ENCODE data around the gene TRIM71. TPM values are rescaled to one million over a fixed set of nuclear protein-coding genes. Genes with fewer than 3 reads are reported as not detected.

TRIM71 gene
- polyA plus RNA-seq, 1 donor from 2014 or later = 4.0 TPM

GRCh38 chr3:32877598-32877997 lies 59.8 kb downstream of the TRIM71 start:
- H3K4me3 ChIP-seq (ENCODE audit: low read length) = no peak overlapping the region
- no peak overlapping the region for H3K27ac ChIP-seq (ENCODE audit: low read length)
- TF ChIP-seq, protein P1, sequence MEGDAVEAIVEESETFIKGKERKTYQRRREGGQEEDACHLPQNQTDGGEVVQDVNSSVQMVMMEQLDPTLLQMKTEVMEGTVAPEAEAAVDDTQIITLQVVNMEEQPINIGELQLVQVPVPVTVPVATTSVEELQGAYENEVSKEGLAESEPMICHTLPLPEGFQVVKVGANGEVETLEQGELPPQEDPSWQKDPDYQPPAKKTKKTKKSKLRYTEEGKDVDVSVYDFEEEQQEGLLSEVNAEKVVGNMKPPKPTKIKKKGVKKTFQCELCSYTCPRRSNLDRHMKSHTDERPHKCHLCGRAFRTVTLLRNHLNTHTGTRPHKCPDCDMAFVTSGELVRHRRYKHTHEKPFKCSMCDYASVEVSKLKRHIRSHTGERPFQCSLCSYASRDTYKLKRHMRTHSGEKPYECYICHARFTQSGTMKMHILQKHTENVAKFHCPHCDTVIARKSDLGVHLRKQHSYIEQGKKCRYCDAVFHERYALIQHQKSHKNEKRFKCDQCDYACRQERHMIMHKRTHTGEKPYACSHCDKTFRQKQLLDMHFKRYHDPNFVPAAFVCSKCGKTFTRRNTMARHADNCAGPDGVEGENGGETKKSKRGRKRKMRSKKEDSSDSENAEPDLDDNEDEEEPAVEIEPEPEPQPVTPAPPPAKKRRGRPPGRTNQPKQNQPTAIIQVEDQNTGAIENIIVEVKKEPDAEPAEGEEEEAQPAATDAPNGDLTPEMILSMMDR (IDR thresholded peaks at IDR 0.05; ENCODE audit: poor library complexity, severe bottlenecking) = no peak
- TF ChIP-seq EZH2 (IDR thresholded peaks at IDR 0.05; ENCODE audit: borderline replicate concordance, insufficient read depth, low read length, poor library complexity, severe bottlenecking) (no peak), SMC3 (conservative IDR thresholded peaks at IDR 0.05; ENCODE audit: poor library complexity) (no peak), POLR2AphosphoS5 (IDR thresholded peaks at IDR 0.05) (no peak), REST (IDR thresholded peaks at IDR 0.05; ENCODE audit: borderline replicate concordance) (no peak), RAD21 (conservative IDR thresholded peaks at IDR 0.05) (no peak)
- no peaks in the 10 kb centered on the region for H3K79me2 ChIP-seq (replicated peaks; ENCODE audit: insufficient read depth, low read length)
- H4K20me1 ChIP-seq (ENCODE audit: insufficient read depth) = no peaks in the 10 kb centered on the region
- H2AFZ ChIP-seq (ENCODE audit: low read depth, low read length) = no peak overlapping the region
- H3K27me3 ChIP-seq (ENCODE audit: insufficient read depth, low read depth, low read length) = no peaks in the 10 kb centered on the region
- H3K9ac ChIP-seq (ENCODE audit: low read length) = no peak overlapping the region
- H3K36me3 ChIP-seq (ENCODE audit: insufficient read depth, low read length) = no peaks in the 10 kb centered on the region
- no peaks in the 10 kb centered on the region for H3F3A ChIP-seq (ENCODE audit: insufficient read depth, low read length, poor library complexity, severe bottlenecking)
- no peaks in the 10 kb centered on the region for H3K9me3 ChIP-seq (ENCODE audit: low read length)
- no peaks in the 10 kb centered on the region for H3K9me2 ChIP-seq (ENCODE audit: insufficient read depth, low read length)
- no peak overlapping the region for H3K4me2 ChIP-seq (ENCODE audit: low read length)

- Histone ChIP-seq H3K36me3 (ENCODE audit: insufficient read depth, low read length) (no peaks in the 10 kb centered on the region), H3K9me3 (ENCODE audit: low read length) (no peaks in the 10 kb centered on the region), H2AFZ (ENCODE audit: low read depth, low read length) (no peak overlapping the region), H3K27ac (ENCODE audit: low read length) (no peak overlapping the region), H4K20me1 (ENCODE audit: insufficient read depth) (no peaks in the 10 kb centered on the region), H3F3A (ENCODE audit: insufficient read depth, low read length, poor library complexity, severe bottlenecking) (no peaks in the 10 kb centered on the region), H3K4me2 (ENCODE audit: low read length) (no peak overlapping the region), H3K4me3 (ENCODE audit: low read length) (no peak overlapping the region), H3K9me2 (ENCODE audit: insufficient read depth, low read length) (no peaks in the 10 kb centered on the region), H3K27me3 (ENCODE audit: insufficient read depth, low read depth, low read length) (no peaks in the 10 kb centered on the region), H3K9ac (ENCODE audit: low read length) (no peak overlapping the region), H3K79me2 (replicated peaks; ENCODE audit: insufficient read depth, low read length) (peaks cover 5% of the 10 kb centered on the region)
- TF ChIP-seq SMC3 (conservative IDR thresholded peaks at IDR 0.05; ENCODE audit: poor library complexity) = no peak
- TF ChIP-seq RAD21 (conservative IDR thresholded peaks at IDR 0.05) = no peak
- TF ChIP-seq MXI1 (conservative IDR thresholded peaks at IDR 0.05; ENCODE audit: poor library complexity, severe bottlenecking) = no peak
- TF ChIP-seq POLR2AphosphoS5 (IDR thresholded peaks at IDR 0.05) = no peak
- no peak for TF ChIP-seq REST (IDR thresholded peaks at IDR 0.05; ENCODE audit: borderline replicate concordance)
- TF ChIP-seq, protein P1 (IDR thresholded peaks at IDR 0.05; ENCODE audit: poor library complexity, severe bottlenecking) = no peak
- no peak for TF ChIP-seq EP300 (conservative IDR thresholded peaks at IDR 0.05; ENCODE audit: poor library complexity, severe bottlenecking)
- no peak for TF ChIP-seq TAF1 (IDR thresholded peaks at IDR 0.05; ENCODE audit: low read depth)
- TF ChIP-seq EZH2 (IDR thresholded peaks at IDR 0.05; ENCODE audit: borderline replicate concordance, insufficient read depth, low read length, poor library complexity, severe bottlenecking) = no peak
Measured at GRCh38 chr3:32880225-32880624, 62.4 kb downstream of the TRIM71 start.
